Thyroid gland (tissue), 4 donors: Measurements from ENCODE around the gene ZNF232. TPM values are rescaled to one million over a fixed set of nuclear protein-coding genes. Genes with fewer than 3 reads are reported as not detected.
"Not testable (repeated sequence)": the region's sequence is repeated elsewhere in the genome, so short reads cannot be mapped to it uniquely, and the experiment has no call there.

Source experiments
- DNase-seq, 2 donors: peaks; one replicate each; pipeline ENCODE4 v3.0.0-alpha.2; 2019
- H3K27ac ChIP-seq, 3 donors: fragments of 200-600 bp; sonication (generic); 1 replicate in 2 of 3; 2 replicates in 1 of 3; pipeline ENCODE4 v1.5.1; 2016 to 2019; ENCODE audit warnings: mild to moderate bottlenecking in 1 of 3, moderate library complexity in 1 of 3
- H3K27me3 ChIP-seq: fragments of 200-600 bp; sonication (generic); one replicate; pipeline ENCODE4 v1.5.1; 2019
- H3K36me3 ChIP-seq, 2 donors: fragments of 200-600 bp; sonication (generic); one replicate each; pipeline ENCODE4 v1.5.1; 2016 to 2019
- H3K4me1 ChIP-seq, 2 donors: fragments of 200-600 bp; sonication (generic); one replicate each; pipeline ENCODE4 v1.5.1; 2017 to 2019
- H3K4me3 ChIP-seq, 3 donors: fragments of 200-600 bp; sonication (generic); replicated peaks in 1 of 3; 1 replicate in 2 of 3; 2 replicates in 1 of 3; pipeline ENCODE4 v1.5.1; 2016; ENCODE audit warnings: mild to moderate bottlenecking in 1 of 3
- H3K9me3 ChIP-seq: fragments of 200-600 bp; sonication (generic); one replicate; pipeline ENCODE4 v1.5.1; 2017
- POLR2A ChIP-seq, 2 donors: fragments of 450-650 bp; IDR thresholded peaks; one replicate each; pipeline ENCODE4 v1.6.1; 2017; ENCODE audit warnings: antibody characterized with exemption in 2 of 2, mild to moderate bottlenecking in 2 of 2, moderate library complexity in 1 of 2
- WGBS, 2 donors: methylation state at CpG; one replicate each; pipeline ENCODE4 v1.1.5; 2017; 5-methylcytosine and 5-hydroxymethylcytosine counted together
- intact Hi-C: fragments of 100-400 bp; cut with DNase I; formaldehyde crosslinking; loops from one replicate; pipeline ENCODE4 v1.15.1; 2023
- total RNA-seq, 4 donors: library from RNA; depleted of rRNA; stranded (reverse); fragments of >200 nt; gene quantifications; one replicate each; pipeline ENCODE4 v1.2.3, GENCODE V29; 2016
- TF ChIP-seq, protein P1 (sequence below), 6 experiments: fragments of 200-600 bp in 3 of 6; fragments of 450-650 bp in 3 of 6; sonication (generic) in 3 of 6; IDR thresholded peaks; one replicate each; pipeline ENCODE4 v1.5.1; 2016 to 2019; ENCODE audit warnings: antibody characterized with exemption in 6 of 6, mild to moderate bottlenecking in 2 of 6, inconsistent platforms in 1 of 6, moderate library complexity in 1 of 6

ZNF232 gene
- total RNA-seq, 4 donors from 2014 or later, result 7.5 to 13.7 (median 9.6) TPM

DNA sequence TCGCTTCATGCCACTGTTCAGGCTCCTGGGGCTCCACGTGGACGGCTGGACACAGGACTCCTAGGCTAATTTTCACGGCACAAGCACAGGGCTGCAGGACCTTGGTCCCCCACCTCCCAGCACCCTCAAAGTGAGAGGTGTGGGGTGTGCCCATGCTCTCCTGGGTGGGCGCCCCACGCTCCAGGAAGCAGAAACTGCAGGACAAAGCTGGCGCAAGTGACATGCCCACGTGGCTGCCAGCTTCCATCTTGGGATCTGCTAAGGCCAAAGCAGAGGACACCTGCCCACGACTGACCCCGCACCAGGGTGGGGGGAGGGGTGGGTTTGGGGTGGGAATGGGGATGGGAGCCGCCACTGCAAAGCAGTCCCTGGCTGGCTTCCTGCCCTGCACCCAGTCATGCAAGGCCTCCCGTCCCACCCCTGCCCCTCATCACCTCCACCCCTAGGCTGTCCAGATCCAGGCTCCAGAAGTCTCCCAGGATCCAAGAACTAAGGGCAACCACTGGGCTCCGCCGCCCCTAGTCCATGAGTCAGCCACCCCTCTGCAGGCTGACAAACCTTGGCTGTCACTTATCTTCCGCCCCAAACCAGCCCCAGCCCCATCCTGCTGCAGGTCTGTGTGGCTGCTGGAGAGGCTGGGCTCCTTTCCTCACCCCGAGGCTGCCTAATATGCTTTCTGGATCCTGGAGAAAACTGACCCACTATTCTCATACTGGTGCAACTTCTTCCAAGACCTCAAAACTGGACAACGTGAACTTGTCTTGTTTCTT, 15.2 kb upstream of the ZNF232 start:
- no peak for DNase-seq
- intact Hi-C loops, result no loop called here
- H3K27me3 ChIP-seq, result peaks cover 5% of the 10 kb centered on the region

DNA sequence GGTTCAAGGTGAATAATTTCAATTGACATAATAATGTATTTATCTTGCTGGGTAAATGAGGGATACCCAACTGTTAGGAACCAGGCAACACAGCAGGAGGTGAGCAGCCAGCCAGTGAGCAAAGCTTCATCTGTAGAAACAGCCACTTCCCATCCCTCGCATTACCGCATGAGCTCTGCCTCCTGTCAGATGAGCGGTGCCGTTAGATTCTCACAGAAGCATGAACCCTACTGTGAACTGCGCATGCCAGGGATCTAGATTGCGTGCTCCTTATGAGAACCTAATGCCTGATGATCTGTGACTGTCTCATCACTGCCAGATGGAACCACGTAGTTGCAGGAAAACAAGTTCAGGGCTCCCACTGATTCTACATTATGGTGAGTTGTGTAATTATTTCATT, 13.2 kb upstream of the ZNF232 start:
- H3K9me3 ChIP-seq, DNase-seq, H3K27ac ChIP-seq, H3K4me3 ChIP-seq, H3K36me3 ChIP-seq, H3K27me3 ChIP-seq, intact Hi-C loops: not testable (repeated sequence)
- WGBS, 2 donors, result 87 to 89% methylated on average over 7 of the region's 7 CpGs
- peaks cover 7 to 11% of the 10 kb centered on the region in 2 donors for H3K4me1 ChIP-seq

More for the DNA sequence above, 15.2 kb upstream of the ZNF232 start:
- H3K27ac ChIP-seq, result no peak overlapping the region
- TF ChIP-seq, protein P1, sequence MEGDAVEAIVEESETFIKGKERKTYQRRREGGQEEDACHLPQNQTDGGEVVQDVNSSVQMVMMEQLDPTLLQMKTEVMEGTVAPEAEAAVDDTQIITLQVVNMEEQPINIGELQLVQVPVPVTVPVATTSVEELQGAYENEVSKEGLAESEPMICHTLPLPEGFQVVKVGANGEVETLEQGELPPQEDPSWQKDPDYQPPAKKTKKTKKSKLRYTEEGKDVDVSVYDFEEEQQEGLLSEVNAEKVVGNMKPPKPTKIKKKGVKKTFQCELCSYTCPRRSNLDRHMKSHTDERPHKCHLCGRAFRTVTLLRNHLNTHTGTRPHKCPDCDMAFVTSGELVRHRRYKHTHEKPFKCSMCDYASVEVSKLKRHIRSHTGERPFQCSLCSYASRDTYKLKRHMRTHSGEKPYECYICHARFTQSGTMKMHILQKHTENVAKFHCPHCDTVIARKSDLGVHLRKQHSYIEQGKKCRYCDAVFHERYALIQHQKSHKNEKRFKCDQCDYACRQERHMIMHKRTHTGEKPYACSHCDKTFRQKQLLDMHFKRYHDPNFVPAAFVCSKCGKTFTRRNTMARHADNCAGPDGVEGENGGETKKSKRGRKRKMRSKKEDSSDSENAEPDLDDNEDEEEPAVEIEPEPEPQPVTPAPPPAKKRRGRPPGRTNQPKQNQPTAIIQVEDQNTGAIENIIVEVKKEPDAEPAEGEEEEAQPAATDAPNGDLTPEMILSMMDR (IDR thresholded peaks at IDR 0.05), result no peak
- TF ChIP-seq POLR2A (IDR thresholded peaks at IDR 0.05), result no peak
- WGBS, 2 donors, result 82 to 87% methylated on average over 11 to 17 of the region's 17 CpGs
- peaks cover 7 to 11% of the 10 kb centered on the region in 2 donors for H3K4me1 ChIP-seq
- H3K36me3 ChIP-seq, result no peaks in the 10 kb centered on the region
- no peak overlapping the region for H3K4me3 ChIP-seq
- no peaks in the 10 kb centered on the region for H3K9me3 ChIP-seq

DNA sequence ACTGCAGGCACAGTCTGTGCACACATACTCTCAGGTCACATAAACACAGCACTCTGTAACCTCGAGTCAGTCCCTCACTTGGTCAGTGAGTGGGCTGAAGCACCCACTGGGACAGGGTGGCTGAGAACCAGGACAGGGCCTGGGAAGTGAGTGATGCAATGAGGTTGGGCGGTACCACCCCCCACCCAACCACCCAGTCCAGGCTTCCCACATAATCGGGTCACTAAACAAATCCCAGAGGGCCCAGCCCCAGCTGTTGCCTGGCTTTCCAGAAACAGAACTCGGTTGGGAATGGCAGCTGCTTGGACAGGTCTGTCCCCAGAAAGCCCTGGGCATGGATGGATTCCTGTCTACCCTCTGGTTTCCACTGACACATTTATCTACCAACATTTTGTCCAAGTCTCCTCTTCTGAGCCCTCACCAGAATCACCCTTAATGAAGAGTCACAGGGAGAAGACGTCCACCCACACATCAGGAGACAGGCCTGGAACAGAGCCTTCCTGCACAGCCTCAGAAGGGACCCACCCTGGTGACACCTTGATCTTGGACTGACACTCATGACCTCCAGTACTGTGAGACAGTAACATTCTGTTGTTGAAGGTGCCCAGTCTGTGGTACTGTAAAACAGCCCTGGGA, 12.6 kb upstream of the ZNF232 start:
- intact Hi-C loops, H3K27ac ChIP-seq, H3K4me3 ChIP-seq, H3K27me3 ChIP-seq, H3K36me3 ChIP-seq, DNase-seq, H3K9me3 ChIP-seq: not testable (repeated sequence)
- WGBS, 2 donors, result 71 to 77% methylated on average over 5 of the region's 5 CpGs
- H3K4me1 ChIP-seq, result peaks cover 7 to 11% of the 10 kb centered on the region in 2 donors

DNA sequence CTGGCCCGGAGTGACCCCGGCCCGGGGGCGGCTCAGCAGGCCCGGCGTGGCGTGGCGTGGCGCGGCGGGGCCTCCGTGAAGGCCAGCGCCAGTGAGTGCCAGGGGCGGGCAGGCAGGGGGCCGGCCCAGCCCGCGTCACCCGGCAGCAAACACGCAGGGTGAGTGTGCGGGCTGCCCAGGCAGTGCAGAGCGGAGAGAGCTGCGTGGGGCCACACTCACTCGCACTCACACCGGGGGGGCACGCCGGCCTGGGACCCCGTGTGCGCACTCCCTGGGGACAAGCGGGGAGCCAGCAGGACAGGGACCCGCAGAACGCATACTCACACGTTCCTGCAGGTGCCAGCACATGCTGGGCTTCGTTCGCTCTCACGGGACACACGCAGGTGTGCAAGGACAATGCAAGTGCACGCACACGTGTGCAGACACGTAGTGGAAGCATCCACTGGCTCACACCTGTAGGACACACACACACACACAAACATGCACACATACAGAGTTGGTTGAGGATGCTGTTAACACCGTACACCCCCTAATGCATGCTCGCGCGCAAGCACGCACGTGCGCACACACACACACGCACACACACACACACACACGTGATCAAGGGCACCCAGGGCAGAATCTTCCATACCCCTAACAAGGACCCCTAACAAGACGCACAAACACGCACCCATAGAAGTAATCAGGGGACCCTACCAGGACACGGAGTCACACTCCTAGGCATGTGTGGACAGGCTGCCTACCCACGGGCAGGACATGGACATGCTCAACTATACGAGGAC, 11.9 kb upstream of the ZNF232 start:
- intact Hi-C loops, result no loop called here
- Histone ChIP-seq H3K4me1 (peaks cover 7 to 11% of the 10 kb centered on the region in 2 donors), H3K27me3 (peaks cover 5% of the 10 kb centered on the region), H3K4me3 (peak overlapping the region in 1 of 3 donors; percentile 28), H3K9me3 (no peaks in the 10 kb centered on the region), H3K27ac (no peak overlapping the region), H3K36me3 (no peaks in the 10 kb centered on the region)
- WGBS, 2 donors, result 50 to 73% methylated on average over 36 to 44 of the region's 53 CpGs
- no peak for TF ChIP-seq POLR2A (IDR thresholded peaks at IDR 0.05)
- TF ChIP-seq, protein P1 (IDR thresholded peaks at IDR 0.05), result no peak
- DNase-seq, result no peak

DNA sequence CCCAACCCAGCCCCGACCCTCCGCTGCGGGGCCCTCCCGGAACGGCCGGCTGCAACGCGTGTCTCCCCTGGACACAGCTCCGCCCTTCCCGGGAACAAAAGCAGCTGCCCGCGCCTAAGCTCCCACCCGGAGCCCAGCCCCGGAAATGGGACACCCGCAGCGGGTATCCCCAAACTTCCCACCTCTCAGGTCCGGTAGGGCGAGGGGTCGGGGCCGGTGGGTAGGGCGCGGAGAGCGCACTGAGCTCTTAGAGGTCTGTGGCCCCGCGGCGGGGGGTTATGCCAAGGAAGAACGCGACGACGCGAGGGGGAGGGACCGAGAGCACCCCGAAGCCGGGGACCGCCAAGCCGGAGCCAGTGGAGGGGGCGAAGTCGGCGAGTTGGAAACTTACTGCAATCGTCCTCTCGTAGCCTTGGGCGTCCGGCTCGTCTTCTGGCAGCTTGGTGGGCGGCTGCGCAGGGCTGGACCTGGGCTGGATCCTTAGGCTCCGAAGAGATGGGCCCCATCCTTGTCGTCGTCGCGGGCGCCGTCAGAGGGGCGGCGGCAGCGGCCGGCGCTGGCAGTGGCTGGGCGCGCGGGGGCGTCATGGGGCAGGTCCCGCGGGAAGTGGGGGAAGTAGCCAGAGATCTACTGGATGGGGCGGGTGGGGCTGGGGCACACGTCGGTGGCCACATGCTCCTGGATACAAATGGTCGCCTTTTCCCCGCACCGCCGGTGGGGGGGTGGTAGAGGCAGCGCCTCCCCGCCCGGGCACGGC, 11.1 kb upstream of the ZNF232 start:
- H3K27ac ChIP-seq, result no peak overlapping the region

DNA sequence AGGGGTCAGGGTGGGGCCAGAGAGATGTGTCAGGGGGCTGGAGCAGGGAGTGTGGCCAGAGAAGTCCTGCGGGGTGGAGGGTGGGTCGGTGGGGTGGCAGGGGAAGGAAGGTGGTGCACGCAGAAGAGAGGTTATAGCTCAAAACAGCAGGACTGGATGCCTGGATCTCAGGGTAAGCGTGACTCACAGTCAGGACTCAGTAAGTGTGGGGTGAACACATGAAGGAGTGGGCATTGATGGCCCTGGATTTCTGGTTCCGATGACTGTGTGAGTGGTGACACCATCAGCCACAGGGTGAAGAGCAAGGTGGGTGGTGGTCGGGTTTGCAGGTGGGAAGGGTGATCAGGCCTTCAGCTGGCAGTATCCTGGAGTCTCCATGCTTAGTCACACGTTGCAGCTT, 10.4 kb upstream of the ZNF232 start:
- H3K4me3 ChIP-seq, H3K36me3 ChIP-seq, H3K9me3 ChIP-seq, DNase-seq, H3K27me3 ChIP-seq, intact Hi-C loops, H3K27ac ChIP-seq: not testable (repeated sequence)
- H3K4me1 ChIP-seq, result peaks cover 7 to 11% of the 10 kb centered on the region in 2 donors
- WGBS, 2 donors, result 81 to 82% methylated on average over 6 of the region's 7 CpGs

More for the DNA sequence above, 11.1 kb upstream of the ZNF232 start:
- intact Hi-C loops, result no loop called here
- DNase-seq, result no peak
- H3K36me3 ChIP-seq, result no peaks in the 10 kb centered on the region
- peaks cover 5% of the 10 kb centered on the region for H3K27me3 ChIP-seq
- TF ChIP-seq POLR2A (IDR thresholded peaks at IDR 0.05), result no peak
- TF ChIP-seq, protein P1 (IDR thresholded peaks at IDR 0.05), result no peak
- 1% methylated on average over 9 of the region's 75 CpGs; no CpG with 5 or more reads in 1 of the 2 donors for WGBS, 2 donors
- H3K4me3 ChIP-seq, result peak overlapping the region in 1 of 3 donors; percentile 28
- H3K9me3 ChIP-seq, result no peaks in the 10 kb centered on the region
- peaks cover 7 to 11% of the 10 kb centered on the region in 2 donors for H3K4me1 ChIP-seq
